SK-N-SH (cell line): Measurements from ENCODE around the gene MAP2K7. TPM values are rescaled to one million over a fixed set of nuclear protein-coding genes. Genes with fewer than 3 reads are reported as not detected.
A peak's percentile ranks its signal among the peaks of the same experiment; 100 is the strongest.

ENCODE experiments used
- CTCF ChIA-PET: fragments of 300-600, 350-600 bp; formaldehyde crosslinking; extraction: SDS; loops from one replicate; lab custom pipeline; 2021; lab: Yijun Ruan, JAX
- POLR2A ChIA-PET: fragments of 350-600 bp; sonication (Branson Sonifier 250); formaldehyde crosslinking; extraction: SDS; loops from one replicate; lab custom pipeline; 2020; ENCODE audit warnings: antibody characterized with exemption, inconsistent platforms; lab: Yijun Ruan, JAX
- DNase-seq: peaks from one replicate; pipeline ENCODE4 v3.0.0; 2012
- H2AFZ ChIP-seq: fragments of 200-600 bp; sonication (generic); 2 replicates; pipeline ENCODE4 v1.8.1; 2016; ENCODE audit warnings: antibody characterized with exemption, mild to moderate bottlenecking, low read depth
- H3F3A ChIP-seq: fragments of 200-600 bp; sonication (generic); replicated peaks from 2 replicates; pipeline ENCODE3; 2016; ENCODE audit warnings: antibody characterized with exemption, mild to moderate bottlenecking; ENCODE audit not compliant: insufficient read depth
- H3K27ac ChIP-seq, 2 experiments: fragments of 200-500 bp in 1 of 2; fragments of 200-600 bp in 1 of 2; sonication (Bioruptor generic) in 1 of 2; sonication (generic), shearing (Covaris generic) in 1 of 2; 2 replicates each; pipeline versions ENCODE4 v1.5.1 to v1.6.1; 2014 to 2016; ENCODE audit warnings: low read depth in 2 of 2, inconsistent platforms in 1 of 2, low read length in 1 of 2, mild to moderate bottlenecking in 1 of 2, mixed read lengths in 1 of 2
- H3K27me3 ChIP-seq: fragments of 200-600 bp; sonication (generic), shearing (Covaris generic); 2 replicates; pipeline ENCODE4 v1.6.1; 2016; ENCODE audit warnings: mixed run types; ENCODE audit not compliant: insufficient read depth
- H3K36me3 ChIP-seq, 2 experiments: fragments of 200-500 bp in 1 of 2; fragments of 200-600 bp in 1 of 2; sonication (Bioruptor generic) in 1 of 2; sonication (generic) in 1 of 2; replicated peaks in 1 of 2; 2 replicates each; pipeline versions ENCODE3 to v1.5.1; 2014 to 2016; ENCODE audit warnings: low read length in 1 of 2, mild to moderate bottlenecking in 1 of 2; ENCODE audit not compliant: insufficient read depth in 2 of 2, control insufficient read depth in 1 of 2
- H3K4me1 ChIP-seq, 2 experiments: fragments of 200-500 bp in 1 of 2; fragments of 200-600 bp in 1 of 2; sonication (Bioruptor generic) in 1 of 2; sonication (generic), shearing (Covaris generic) in 1 of 2; 2 replicates each; pipeline versions ENCODE4 v1.5.1 to v1.6.1; 2014 to 2016; ENCODE audit warnings: low read depth in 1 of 2, low read length in 1 of 2, mixed run types in 1 of 2; ENCODE audit not compliant: insufficient read depth in 2 of 2, control insufficient read depth in 1 of 2
- H3K4me2 ChIP-seq: fragments of 200-600 bp; sonication (generic), shearing (Covaris generic); 2 replicates; pipeline ENCODE4 v1.6.1; 2017; ENCODE audit warnings: mixed run types
- H3K4me3 ChIP-seq, 2 experiments: fragments of 200-500 bp in 1 of 2; fragments of 200-600 bp in 1 of 2; sonication (Bioruptor generic) in 1 of 2; sonication (generic), shearing (Covaris generic) in 1 of 2; 2 replicates each; pipeline versions ENCODE4 v1.5.1 to v1.8.1; 2014 to 2016; ENCODE audit warnings: low read depth in 2 of 2, inconsistent platforms in 1 of 2, low read length in 1 of 2, mild to moderate bottlenecking in 1 of 2, mixed read lengths in 1 of 2, moderate library complexity in 1 of 2
- H3K79me2 ChIP-seq: fragments of 200-600 bp; sonication (generic); 2 replicates; pipeline ENCODE4 v1.8.1; 2017; ENCODE audit warnings: mild to moderate bottlenecking; ENCODE audit not compliant: insufficient read depth
- H3K9ac ChIP-seq: fragments of 200-600 bp; sonication (generic); 2 replicates; pipeline ENCODE4 v1.6.1; 2017; ENCODE audit warnings: mixed run types
- H3K9me2 ChIP-seq: fragments of 200-600 bp; sonication (generic); 2 replicates; pipeline ENCODE4 v1.6.1; 2017; ENCODE audit warnings: mixed run types
- H3K9me3 ChIP-seq: fragments of 200-600 bp; sonication (generic); 2 replicates; pipeline ENCODE4 v1.6.1; 2017; ENCODE audit warnings: mixed run types, mild to moderate bottlenecking, moderate library complexity
- H4K20me1 ChIP-seq: fragments of 200-600 bp; sonication (generic); 2 replicates; pipeline ENCODE4 v1.6.1; 2017; ENCODE audit warnings: mild to moderate bottlenecking, mixed run types; ENCODE audit not compliant: insufficient read depth
- EZH2phosphoT487 ChIP-seq: fragments of 200-600 bp; sonication (generic); IDR thresholded peaks from 2 replicates; pipeline ENCODE4 v1.6.1; 2017; ENCODE audit warnings: low read depth, mixed run types, mild to moderate bottlenecking, antibody characterized with exemption, moderate library complexity, borderline replicate concordance
- GABPA ChIP-seq: IDR thresholded peaks from 2 replicates; pipeline ENCODE4 v1.4.0; 2012; ENCODE audit warnings: low read depth, mild to moderate bottlenecking
- GATA2 ChIP-seq: sonication (generic); formaldehyde crosslinking; IDR thresholded peaks from 2 replicates; pipeline ENCODE4 v1.5.0; 2020; ENCODE audit warnings: mild to moderate bottlenecking, missing genetic modification reagents
- JUND ChIP-seq: IDR thresholded peaks from 2 replicates; pipeline ENCODE4 v1.4.0; 2012
- MXI1 ChIP-seq: IDR thresholded peaks from 2 replicates; pipeline ENCODE4 v1.6.1; 2012; ENCODE audit warnings: mild to moderate bottlenecking, low read depth, low read length, improper control_type of control experiment
- NRF1 ChIP-seq: IDR thresholded peaks from 2 replicates; pipeline ENCODE4 v1.6.1; 2012; ENCODE audit warnings: low read depth, mild to moderate bottlenecking, low read length
- RFX5 ChIP-seq: IDR thresholded peaks from 2 replicates; pipeline ENCODE4 v1.6.1; 2012; ENCODE audit warnings: mild to moderate bottlenecking, improper control_type of control experiment, low read length
- WGBS: methylation state at CpG from one replicate; pipeline ENCODE4 v1.1.6; 2017; ENCODE audit warnings: low lambda C conversion rate; 5-methylcytosine and 5-hydroxymethylcytosine counted together
- polyA plus RNA-seq, 3 experiments: library from polyadenylated mRNA; depleted of rRNA; stranded (reverse); fragments of >200 nt; gene quantifications; 2 replicates each; pipeline ENCODE4 v1.2.3, GENCODE V29; 2012
- TF ChIP-seq, protein P1 (sequence below): IDR thresholded peaks from 2 replicates; pipeline ENCODE4 v1.6.1; 2012; ENCODE audit warnings: mild to moderate bottlenecking, low read depth, low read length, moderate library complexity
- TF ChIP-seq, protein P2 (sequence below): IDR thresholded peaks from 2 replicates; pipeline ENCODE4 v1.4.0; 2012; ENCODE audit warnings: low read depth, borderline replicate concordance
- TF ChIP-seq, protein P3 (sequence below): fragments of 150-350 bp; IDR thresholded peaks from 2 replicates; pipeline ENCODE4 v1.6.1; 2017; ENCODE audit warnings: antibody characterized with exemption, low read length, low read depth, borderline replicate concordance

The MAP2K7 gene
- polyA plus RNA-seq, 1 of the 3 experiments (the other 2 are of a cell fraction) = 13.0 TPM

DNA sequence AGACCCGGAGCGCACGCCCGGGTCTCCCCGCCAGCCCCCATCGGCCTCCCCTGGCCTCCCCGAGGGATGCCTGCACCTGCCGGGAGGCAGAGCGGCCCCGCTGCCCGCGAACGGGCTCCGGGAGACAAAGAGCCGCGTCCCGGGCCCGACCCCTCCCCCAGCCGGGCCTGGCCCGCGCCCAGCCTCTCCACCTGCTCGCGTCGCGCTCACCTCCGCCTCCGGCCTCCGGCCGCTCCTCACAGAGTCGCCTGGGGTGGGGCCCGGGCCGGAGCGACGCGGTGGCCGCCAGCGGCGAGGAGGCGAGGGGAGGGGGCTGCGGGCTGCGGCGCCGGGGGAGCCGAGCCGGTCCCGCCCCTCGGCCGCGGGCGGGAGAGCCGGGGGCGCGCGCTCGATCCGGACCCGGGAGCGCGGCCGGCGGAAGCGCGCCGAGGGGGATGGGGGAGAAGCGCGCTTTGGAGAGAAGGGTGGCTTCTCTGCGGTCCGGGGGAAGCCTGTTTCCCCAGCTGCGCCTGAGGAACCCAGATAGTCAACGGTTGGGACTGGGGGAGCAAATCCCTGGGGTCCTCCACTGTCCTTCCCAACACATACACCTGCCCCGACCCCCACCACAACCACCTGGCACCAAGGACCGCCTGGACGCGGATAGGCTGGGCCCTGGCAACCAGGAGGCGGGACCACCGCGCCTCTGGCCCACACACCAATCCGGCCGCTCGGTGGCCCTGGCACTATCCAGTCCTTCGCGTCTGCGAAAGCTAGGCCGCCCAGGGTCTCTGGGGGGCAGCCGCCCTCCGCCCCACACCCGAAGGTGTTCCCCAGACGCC, 29.4 kb upstream of the MAP2K7 start, which contains the start of gene PRR36 (continued):
- TF ChIP-seq, protein P1, sequence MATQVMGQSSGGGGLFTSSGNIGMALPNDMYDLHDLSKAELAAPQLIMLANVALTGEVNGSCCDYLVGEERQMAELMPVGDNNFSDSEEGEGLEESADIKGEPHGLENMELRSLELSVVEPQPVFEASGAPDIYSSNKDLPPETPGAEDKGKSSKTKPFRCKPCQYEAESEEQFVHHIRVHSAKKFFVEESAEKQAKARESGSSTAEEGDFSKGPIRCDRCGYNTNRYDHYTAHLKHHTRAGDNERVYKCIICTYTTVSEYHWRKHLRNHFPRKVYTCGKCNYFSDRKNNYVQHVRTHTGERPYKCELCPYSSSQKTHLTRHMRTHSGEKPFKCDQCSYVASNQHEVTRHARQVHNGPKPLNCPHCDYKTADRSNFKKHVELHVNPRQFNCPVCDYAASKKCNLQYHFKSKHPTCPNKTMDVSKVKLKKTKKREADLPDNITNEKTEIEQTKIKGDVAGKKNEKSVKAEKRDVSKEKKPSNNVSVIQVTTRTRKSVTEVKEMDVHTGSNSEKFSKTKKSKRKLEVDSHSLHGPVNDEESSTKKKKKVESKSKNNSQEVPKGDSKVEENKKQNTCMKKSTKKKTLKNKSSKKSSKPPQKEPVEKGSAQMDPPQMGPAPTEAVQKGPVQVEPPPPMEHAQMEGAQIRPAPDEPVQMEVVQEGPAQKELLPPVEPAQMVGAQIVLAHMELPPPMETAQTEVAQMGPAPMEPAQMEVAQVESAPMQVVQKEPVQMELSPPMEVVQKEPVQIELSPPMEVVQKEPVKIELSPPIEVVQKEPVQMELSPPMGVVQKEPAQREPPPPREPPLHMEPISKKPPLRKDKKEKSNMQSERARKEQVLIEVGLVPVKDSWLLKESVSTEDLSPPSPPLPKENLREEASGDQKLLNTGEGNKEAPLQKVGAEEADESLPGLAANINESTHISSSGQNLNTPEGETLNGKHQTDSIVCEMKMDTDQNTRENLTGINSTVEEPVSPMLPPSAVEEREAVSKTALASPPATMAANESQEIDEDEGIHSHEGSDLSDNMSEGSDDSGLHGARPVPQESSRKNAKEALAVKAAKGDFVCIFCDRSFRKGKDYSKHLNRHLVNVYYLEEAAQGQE = no peak
- TF ChIP-seq, protein P2, sequence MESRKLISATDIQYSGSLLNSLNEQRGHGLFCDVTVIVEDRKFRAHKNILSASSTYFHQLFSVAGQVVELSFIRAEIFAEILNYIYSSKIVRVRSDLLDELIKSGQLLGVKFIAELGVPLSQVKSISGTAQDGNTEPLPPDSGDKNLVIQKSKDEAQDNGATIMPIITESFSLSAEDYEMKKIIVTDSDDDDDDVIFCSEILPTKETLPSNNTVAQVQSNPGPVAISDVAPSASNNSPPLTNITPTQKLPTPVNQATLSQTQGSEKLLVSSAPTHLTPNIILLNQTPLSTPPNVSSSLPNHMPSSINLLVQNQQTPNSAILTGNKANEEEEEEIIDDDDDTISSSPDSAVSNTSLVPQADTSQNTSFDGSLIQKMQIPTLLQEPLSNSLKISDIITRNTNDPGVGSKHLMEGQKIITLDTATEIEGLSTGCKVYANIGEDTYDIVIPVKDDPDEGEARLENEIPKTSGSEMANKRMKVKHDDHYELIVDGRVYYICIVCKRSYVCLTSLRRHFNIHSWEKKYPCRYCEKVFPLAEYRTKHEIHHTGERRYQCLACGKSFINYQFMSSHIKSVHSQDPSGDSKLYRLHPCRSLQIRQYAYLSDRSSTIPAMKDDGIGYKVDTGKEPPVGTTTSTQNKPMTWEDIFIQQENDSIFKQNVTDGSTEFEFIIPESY = no peak
- TF ChIP-seq, protein P3, sequence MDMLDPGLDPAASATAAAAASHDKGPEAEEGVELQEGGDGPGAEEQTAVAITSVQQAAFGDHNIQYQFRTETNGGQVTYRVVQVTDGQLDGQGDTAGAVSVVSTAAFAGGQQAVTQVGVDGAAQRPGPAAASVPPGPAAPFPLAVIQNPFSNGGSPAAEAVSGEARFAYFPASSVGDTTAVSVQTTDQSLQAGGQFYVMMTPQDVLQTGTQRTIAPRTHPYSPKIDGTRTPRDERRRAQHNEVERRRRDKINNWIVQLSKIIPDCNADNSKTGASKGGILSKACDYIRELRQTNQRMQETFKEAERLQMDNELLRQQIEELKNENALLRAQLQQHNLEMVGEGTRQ = no peak
- no peak for TF ChIP-seq NRF1
- peak; percentile 64 for TF ChIP-seq GATA2 (CRISPR knock-in tag)
- TF ChIP-seq MXI1 = 0 out of 2 replicates have a peak, but pooled peaks have one; percentile 48
- no peak for TF ChIP-seq GABPA
- peak; percentile 56 for TF ChIP-seq RFX5
- TF ChIP-seq JUND = no peak

DNA sequence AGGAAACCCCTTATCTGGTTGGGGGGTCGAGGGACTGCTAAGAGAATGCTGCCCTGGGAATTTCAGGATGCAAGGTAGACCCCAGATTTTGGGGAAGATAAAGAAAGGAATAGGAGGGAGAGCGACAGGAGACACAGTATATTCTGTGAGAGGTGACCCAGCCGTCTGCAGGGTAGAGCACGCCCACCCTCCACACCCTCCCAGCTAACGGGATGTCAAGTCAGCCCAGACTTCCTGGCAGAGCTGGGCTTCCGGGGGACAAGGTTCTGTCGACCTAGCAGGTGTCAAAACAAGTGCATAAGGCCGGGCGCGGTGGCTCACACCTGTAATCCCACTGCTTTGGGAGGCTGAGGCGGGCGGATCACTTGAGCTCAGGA, 28.8 kb upstream of the MAP2K7 start:
- CTCF ChIA-PET = interaction anchor here (1.0 to 1.7 kb wide), 3 partner anchors 16 to 127 kb away, joined by 4 to 5 read pairs (median 4); partner anchors contain the start of gene SNAPC2
- H3K4me2 ChIP-seq = peak overlapping the region; percentile 78
- 58% methylated on average over 12 of the region's 12 CpGs for WGBS
- H3K9me3 ChIP-seq = no peaks in the 10 kb centered on the region
- no peak overlapping the region for H2AFZ ChIP-seq
- no peak overlapping the region for H3K9ac ChIP-seq
- no peaks in the 10 kb centered on the region for H3K27me3 ChIP-seq
- H3K36me3 ChIP-seq = no peaks in the 10 kb centered on the region
- H3K4me3 ChIP-seq = peak overlapping the region; percentile 47 to 59
- no peaks in the 10 kb centered on the region for H3K79me2 ChIP-seq
- DNase-seq = no peak
- H3K9me2 ChIP-seq = no peaks in the 10 kb centered on the region
- H3K4me1 ChIP-seq = peaks cover 0 to 30% of the 10 kb centered on the region in 2 experiments; a peak in 2 of 4 replicates
- H3K27ac ChIP-seq = peak overlapping the region in 1 of 2 experiments; percentile 56; a peak in 1 of 4 replicates
- POLR2A ChIA-PET = interaction anchor here (0.7 to 1.2 kb wide), 3 partner anchors 13 to 46 kb away, joined by 3 to 6 read pairs (median 5); no protein-coding TSS in a partner anchor
- H3F3A ChIP-seq = peaks cover 14% of the 10 kb centered on the region
- no peak for TF ChIP-seq EZH2phosphoT487
- H4K20me1 ChIP-seq = no peaks in the 10 kb centered on the region
